Epidermal melanocyte (primary cell): Measurements from ENCODE around the gene UBE3B.

Experiments used
- DNase-seq: peaks from one replicate; pipeline ENCODE4 v3.0.0; 2011; ENCODE audit warnings: low spot score; ENCODE audit not compliant: insufficient read length

UBE3B gene

GRCh38 chr12:109448707-109449390, 28.6 kb upstream of the UBE3B start:
- DNase-seq, result no peak

GRCh38 chr12:109449845-109450532, 27.4 kb upstream of the UBE3B start:
- DNase-seq, result no peak

- DNase-seq, result no peak
These were observed 26.5 kb upstream of the UBE3B start for GRCh38 chr12:109450980-109451379.

GRCh38 chr12:109451400-109451799, 26.0 kb upstream of the UBE3B start:
- no peak for DNase-seq

GRCh38 chr12:109452489-109452888, 24.9 kb upstream of the UBE3B start:
- no peak for DNase-seq

GRCh38 chr12:109455706-109456105, 21.7 kb upstream of the UBE3B start:
- DNase-seq, result no peak

GRCh38 chr12:109458086-109458485, 19.3 kb upstream of the UBE3B start:
- DNase-seq, result no peak

- DNase-seq, result no peak
These were observed 18.6 kb upstream of the UBE3B start for GRCh38 chr12:109458771-109459208.

GRCh38 chr12:109459247-109459646, 18.2 kb upstream of the UBE3B start:
- no peak for DNase-seq

- DNase-seq, result no peak
These were observed 16.9 kb upstream of the UBE3B start for GRCh38 chr12:109460538-109460937.

- DNase-seq, result no peak
These were observed 16.2 kb upstream of the UBE3B start for GRCh38 chr12:109461049-109461845.

GRCh38 chr12:109461846-109462756, 15.3 kb upstream of the UBE3B start:
- DNase-seq, result peak; percentile 79

GRCh38 chr12:109462868-109463692, 14.4 kb upstream of the UBE3B start:
- DNase-seq, result peak; percentile 89

GRCh38 chr12:109463756-109464155, 13.7 kb upstream of the UBE3B start:
- no peak for DNase-seq

- no peak for DNase-seq
These were observed 12.6 kb upstream of the UBE3B start for GRCh38 chr12:109464642-109465351.

GRCh38 chr12:109466305-109466704, 11.1 kb upstream of the UBE3B start:
- no peak for DNase-seq

GRCh38 chr12:109466821-109467220, 10.6 kb upstream of the UBE3B start:
- DNase-seq, result no peak

- DNase-seq, result no peak
These were observed 9.3 kb upstream of the UBE3B start for GRCh38 chr12:109467978-109468676.

- DNase-seq, result peak; percentile 51
These were observed 7.9 kb upstream of the UBE3B start for GRCh38 chr12:109469517-109469916.
